Measurements from ENCODE around the gene DMRTB1.

- no peak for TF ChIP-seq CTCF (IDR thresholded peaks at IDR 0.05; ENCODE audit: low read depth, low read length)
- TF ChIP-seq EZH2phosphoT487 (IDR thresholded peaks at IDR 0.05; ENCODE audit: low read depth) = no peak
Measured at GRCh38 chr1:53430779-53431178, 28.4 kb upstream of the DMRTB1 start.
